ENCODE measurements around the gene SMCP.

DNA sequence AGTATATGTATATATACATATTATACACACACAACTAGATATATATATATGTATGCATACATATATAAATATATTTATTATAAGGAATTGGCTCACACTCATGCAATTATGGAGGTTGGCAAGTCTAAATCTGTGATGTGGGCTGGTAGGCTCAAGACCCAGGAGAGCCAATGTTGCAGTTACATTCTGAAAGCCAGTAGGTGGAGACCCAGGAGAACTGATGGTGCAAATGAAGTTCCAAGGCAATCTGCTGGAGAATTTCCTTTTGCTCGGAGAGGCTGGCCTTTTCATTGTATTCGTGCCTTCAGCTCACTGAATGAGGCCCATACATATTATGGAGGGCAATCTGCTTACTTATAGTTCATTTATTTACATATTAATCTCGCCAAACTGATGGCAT, 39.7 kb downstream of the SMCP start:
- TF ChIP-seq EGR1 (IDR thresholded peaks at IDR 0.05), result no peak
- TF ChIP-seq TAF1 (IDR thresholded peaks at IDR 0.05; ENCODE audit: low read depth), result no peak
- TF ChIP-seq REST (IDR thresholded peaks at IDR 0.05; ENCODE audit: low read depth), result no peak
- TF ChIP-seq YY1 (IDR thresholded peaks at IDR 0.05; ENCODE audit: low read depth), result no peak
- no peak for TF ChIP-seq EP300 (IDR thresholded peaks at IDR 0.05; ENCODE audit: borderline replicate concordance)
- no peak for TF ChIP-seq CEBPB (IDR thresholded peaks at IDR 0.05)
- TF ChIP-seq USF1 (IDR thresholded peaks at IDR 0.05), result no peak
- TF ChIP-seq NFIC (IDR thresholded peaks at IDR 0.05), result no peak
